Loucy (cell line): ENCODE data around the gene GRIA3.
"Not testable (repeated sequence)": the region's sequence is repeated elsewhere in the genome, so short reads cannot be mapped to it uniquely, and the experiment has no call there.

ENCODE experiments used
- H2AFZ ChIP-seq: fragments of 200-600 bp; sonication (generic); 2 replicates; pipeline ENCODE4 v1.6.0; 2016; ENCODE audit warnings: antibody characterized with exemption, mild to moderate bottlenecking, low read length, moderate library complexity
- H3F3A ChIP-seq: fragments of 200-600 bp; 2 replicates; pipeline ENCODE4 v1.6.0; 2016; ENCODE audit warnings: antibody characterized with exemption, low read depth, mild to moderate bottlenecking
- H3K27me3 ChIP-seq: fragments of 200-600 bp; sonication (generic); 2 replicates; pipeline ENCODE4 v1.6.1; 2014; ENCODE audit warnings: low read length, mild to moderate bottlenecking; ENCODE audit not compliant: insufficient read depth, poor library complexity, severe bottlenecking
- H3K36me3 ChIP-seq: fragments of 200-600 bp; sonication (generic); 2 replicates; pipeline ENCODE4 v1.6.1; 2016; ENCODE audit warnings: low read length; ENCODE audit not compliant: insufficient read depth
- H3K4me1 ChIP-seq: fragments of 200-600 bp; sonication (generic); 2 replicates; pipeline ENCODE4 v1.5.1; 2014; ENCODE audit warnings: low read length, mild to moderate bottlenecking; ENCODE audit not compliant: insufficient read depth, poor library complexity, severe bottlenecking
- H3K4me2 ChIP-seq: fragments of 200-600 bp; sonication (generic); 2 replicates; pipeline ENCODE4 v1.6.0; 2014; ENCODE audit warnings: antibody characterized with exemption, low read length, low read depth, mild to moderate bottlenecking; ENCODE audit not compliant: poor library complexity, severe bottlenecking
- H3K4me3 ChIP-seq: fragments of 200-600 bp; sonication (generic); 2 replicates; pipeline ENCODE4 v1.5.1; 2014; ENCODE audit warnings: low read length, mild to moderate bottlenecking, mixed read lengths; ENCODE audit not compliant: poor library complexity, severe bottlenecking
- H3K79me2 ChIP-seq: fragments of 200-600 bp; sonication (generic); 2 replicates; pipeline ENCODE4 v1.6.1; 2014; ENCODE audit warnings: low read length; ENCODE audit not compliant: insufficient read depth
- H3K9ac ChIP-seq: fragments of 200-600 bp; sonication (generic); 2 replicates; pipeline ENCODE4 v1.6.0; 2014; ENCODE audit warnings: mild to moderate bottlenecking, low read depth, low read length, moderate library complexity; ENCODE audit not compliant: poor library complexity, severe bottlenecking
- H3K9me2 ChIP-seq: fragments of 200-600 bp; sonication (generic); replicated peaks from 2 replicates; pipeline ENCODE4 v1.6.1; 2016; ENCODE audit warnings: low read depth, low read length, mixed read lengths
- H3K9me3 ChIP-seq: fragments of 200-600 bp; sonication (generic); 2 replicates; pipeline ENCODE4 v1.6.1; 2014; ENCODE audit warnings: mild to moderate bottlenecking, antibody characterized with exemption, low read length, low read depth; ENCODE audit not compliant: insufficient read depth
- H4K20me1 ChIP-seq: fragments of 200-600 bp; sonication (generic); 2 replicates; pipeline ENCODE4 v1.6.0; 2014; ENCODE audit warnings: antibody characterized with exemption, low read length, mild to moderate bottlenecking; ENCODE audit not compliant: insufficient read depth, poor library complexity, severe bottlenecking
- EZH2phosphoT487 ChIP-seq: fragments of 200-600 bp; IDR thresholded peaks from 2 replicates; pipeline ENCODE4 v1.6.1; 2018; ENCODE audit warnings: antibody characterized with exemption, mild to moderate bottlenecking, moderate library complexity, borderline replicate concordance
- TF ChIP-seq, protein P1 (sequence below): fragments of 200-600 bp; sonication (generic); conservative IDR thresholded peaks from 2 replicates; pipeline ENCODE4 v1.5.1; 2014; ENCODE audit warnings: mild to moderate bottlenecking, antibody characterized with exemption, low read length

Gene GRIA3

DNA sequence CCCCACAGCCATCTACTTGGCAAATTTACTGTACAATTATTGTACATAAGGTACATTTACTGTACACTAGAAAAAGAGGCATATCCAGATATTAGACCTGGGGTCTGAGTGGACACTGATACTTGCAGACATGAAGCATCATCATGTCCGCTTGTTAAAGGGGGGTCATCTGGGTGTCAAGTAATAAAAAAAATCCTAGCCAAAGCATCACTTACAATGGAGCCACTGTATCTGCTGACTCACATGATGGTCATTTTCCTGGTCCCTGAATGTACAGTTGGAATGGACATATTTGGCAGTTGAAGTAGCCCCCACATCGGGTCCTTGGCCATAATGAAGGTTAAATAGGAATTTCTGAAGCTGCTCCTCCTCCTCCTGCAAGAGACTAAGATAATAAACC lies 320.0 kb downstream of the GRIA3 start:
- TF ChIP-seq, protein P1, sequence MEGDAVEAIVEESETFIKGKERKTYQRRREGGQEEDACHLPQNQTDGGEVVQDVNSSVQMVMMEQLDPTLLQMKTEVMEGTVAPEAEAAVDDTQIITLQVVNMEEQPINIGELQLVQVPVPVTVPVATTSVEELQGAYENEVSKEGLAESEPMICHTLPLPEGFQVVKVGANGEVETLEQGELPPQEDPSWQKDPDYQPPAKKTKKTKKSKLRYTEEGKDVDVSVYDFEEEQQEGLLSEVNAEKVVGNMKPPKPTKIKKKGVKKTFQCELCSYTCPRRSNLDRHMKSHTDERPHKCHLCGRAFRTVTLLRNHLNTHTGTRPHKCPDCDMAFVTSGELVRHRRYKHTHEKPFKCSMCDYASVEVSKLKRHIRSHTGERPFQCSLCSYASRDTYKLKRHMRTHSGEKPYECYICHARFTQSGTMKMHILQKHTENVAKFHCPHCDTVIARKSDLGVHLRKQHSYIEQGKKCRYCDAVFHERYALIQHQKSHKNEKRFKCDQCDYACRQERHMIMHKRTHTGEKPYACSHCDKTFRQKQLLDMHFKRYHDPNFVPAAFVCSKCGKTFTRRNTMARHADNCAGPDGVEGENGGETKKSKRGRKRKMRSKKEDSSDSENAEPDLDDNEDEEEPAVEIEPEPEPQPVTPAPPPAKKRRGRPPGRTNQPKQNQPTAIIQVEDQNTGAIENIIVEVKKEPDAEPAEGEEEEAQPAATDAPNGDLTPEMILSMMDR = no peak
- TF ChIP-seq EZH2phosphoT487 = no peak
- Histone ChIP-seq H3K4me2 (no peak overlapping the region), H3K4me3 (no peak overlapping the region), H3F3A (no peaks in the 10 kb centered on the region), H2AFZ (no peak overlapping the region), H4K20me1 (no peaks in the 10 kb centered on the region), H3K9me3 (no peaks in the 10 kb centered on the region), H3K36me3 (no peaks in the 10 kb centered on the region), H3K27me3 (no peaks in the 10 kb centered on the region), H3K9me2 (no peaks in the 10 kb centered on the region), H3K79me2 (no peaks in the 10 kb centered on the region), H3K9ac (no peak overlapping the region), H3K4me1 (no peaks in the 10 kb centered on the region)

DNA sequence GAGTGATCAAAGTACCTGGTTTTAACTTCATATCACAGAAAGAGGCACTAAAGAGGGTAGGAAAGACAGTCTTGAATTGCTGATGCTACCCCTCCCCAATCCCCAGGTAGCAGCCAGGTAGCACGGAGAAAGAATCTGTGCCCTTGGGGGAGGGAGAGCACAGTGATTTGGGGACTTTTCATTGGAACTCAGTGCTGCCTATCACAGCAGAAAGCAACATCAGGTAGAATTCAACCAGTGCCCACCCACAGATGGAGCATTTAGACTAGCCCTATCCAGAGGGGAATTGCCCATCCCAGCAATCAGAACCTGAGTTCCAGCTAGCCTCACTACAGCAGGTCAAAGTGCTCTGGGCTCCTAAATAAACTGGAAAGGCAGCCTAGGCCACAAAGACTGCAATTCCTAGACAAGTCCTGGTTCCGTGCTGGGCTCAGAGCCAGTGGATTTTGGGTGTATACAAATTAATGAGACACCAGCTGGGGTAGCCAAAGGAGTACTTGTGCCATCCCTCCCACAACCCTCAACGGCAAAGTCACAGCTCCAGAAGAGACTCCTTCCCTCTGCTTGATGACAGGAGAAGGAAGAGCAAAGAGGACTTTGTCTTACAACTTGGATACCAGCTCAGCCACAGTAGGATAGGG lies 320.7 kb downstream of the GRIA3 start:
- Histone ChIP-seq H2AFZ (no peak overlapping the region), H3K4me1 (no peaks in the 10 kb centered on the region), H3K36me3 (no peaks in the 10 kb centered on the region), H3K27me3 (no peaks in the 10 kb centered on the region), H4K20me1 (no peaks in the 10 kb centered on the region), H3K9ac (no peak overlapping the region), H3K9me3 (no peaks in the 10 kb centered on the region), H3K4me2 (no peak overlapping the region), H3K9me2 (no peaks in the 10 kb centered on the region), H3K79me2 (no peaks in the 10 kb centered on the region), H3K4me3 (no peak overlapping the region), H3F3A (no peaks in the 10 kb centered on the region)
- TF ChIP-seq EZH2phosphoT487 = no peak
- TF ChIP-seq, protein P1 = no peak

DNA sequence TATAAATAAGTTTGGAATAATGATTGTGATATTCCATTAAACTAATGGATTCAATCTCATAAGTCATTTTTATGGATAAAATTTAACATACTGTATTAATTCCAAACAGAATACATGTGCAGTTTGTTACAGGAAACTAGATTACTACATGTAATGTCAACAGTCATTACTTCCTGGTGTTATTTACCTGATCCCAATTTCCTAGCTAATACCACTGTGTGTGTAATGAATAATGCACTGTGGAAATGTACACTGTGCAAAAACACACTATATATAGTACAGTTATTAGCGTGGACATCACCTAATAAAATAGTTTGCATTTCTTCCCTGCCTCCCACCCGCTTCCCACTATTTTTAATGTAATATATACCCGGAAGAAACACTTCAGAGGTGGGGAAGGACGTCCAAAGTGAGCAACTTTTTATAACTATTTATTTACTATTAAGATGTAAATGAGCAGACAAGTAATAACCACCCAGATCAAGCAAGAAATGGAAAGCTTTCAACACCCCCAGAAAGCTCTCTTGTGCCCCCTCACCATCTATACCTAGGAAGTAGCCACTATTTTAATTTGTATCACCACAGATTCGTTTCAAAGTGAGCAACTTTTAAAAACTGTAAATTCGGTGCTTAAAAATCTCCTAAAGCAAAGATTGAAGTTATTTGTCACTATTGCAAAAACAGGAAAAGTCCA lies 329.7 kb downstream of the GRIA3 start:
- Histone ChIP-seq H3F3A (no peaks in the 10 kb centered on the region), H3K4me3 (no peak overlapping the region), H2AFZ (no peak overlapping the region), H3K4me1 (no peaks in the 10 kb centered on the region), H3K36me3 (no peaks in the 10 kb centered on the region), H3K4me2 (no peak overlapping the region), H3K27me3 (no peaks in the 10 kb centered on the region), H3K9ac (no peak overlapping the region), H3K9me3 (no peaks in the 10 kb centered on the region; the same call in 1 of the 2 replicates), H4K20me1 (no peaks in the 10 kb centered on the region), H3K9me2 (no peaks in the 10 kb centered on the region), H3K79me2 (no peaks in the 10 kb centered on the region)
- TF ChIP-seq EZH2phosphoT487 = no peak
- TF ChIP-seq, protein P1 = no peak

DNA sequence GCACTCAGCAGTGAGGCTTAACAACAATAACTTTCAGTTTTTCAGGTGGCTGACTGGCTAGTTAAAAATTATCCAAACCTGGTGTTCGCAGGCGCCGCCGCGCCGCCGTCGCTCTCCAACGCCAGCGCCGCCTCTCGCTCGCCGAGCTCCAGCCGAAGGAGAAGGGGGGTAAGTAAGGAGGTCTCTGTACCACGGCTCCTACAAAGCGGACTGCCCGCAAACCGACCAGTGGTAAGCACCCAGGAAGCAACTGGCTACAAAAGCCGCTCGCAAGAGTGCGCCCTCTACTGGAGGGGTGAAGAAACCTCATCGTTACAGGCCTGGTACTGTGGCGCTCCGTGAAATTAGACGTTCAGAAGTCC lies 330.2 kb downstream of the GRIA3 start:
- H3K79me2 ChIP-seq, H2AFZ ChIP-seq, H3K9ac ChIP-seq, H3F3A ChIP-seq, H3K4me2 ChIP-seq, H3K9me3 ChIP-seq, H3K36me3 ChIP-seq, H4K20me1 ChIP-seq, H3K9me2 ChIP-seq, H3K27me3 ChIP-seq, H3K4me3 ChIP-seq, H3K4me1 ChIP-seq: not testable (repeated sequence)
